Measurements from ENCODE around the gene GCH1. TPM values are rescaled to one million over a fixed set of nuclear protein-coding genes. Genes with fewer than 3 reads are reported as not detected.
"Not testable (repeated sequence)": the region's sequence is repeated elsewhere in the genome, so short reads cannot be mapped to it uniquely, and the experiment has no call there.

GCH1 gene
- polyA plus RNA-seq, 2 of the 4 experiments (the other 2 are of a cell fraction), result 2.9 to 5.0 TPM

GRCh38 chr14:54803926-54804537 lies 98.6 kb downstream of the GCH1 start (continued):
- TF ChIP-seq EP300 (IDR thresholded peaks at IDR 0.05), result no peak
- no peak for TF ChIP-seq RNF2 (IDR thresholded peaks at IDR 0.05; ENCODE audit: borderline replicate concordance, low read depth)
- no peak for TF ChIP-seq BHLHE40 (IDR thresholded peaks at IDR 0.05; ENCODE audit: low read depth, low read length)
- no peak for TF ChIP-seq CBX8 (IDR thresholded peaks at IDR 0.05)

GRCh38 chr14:54803396-54803795 lies 99.2 kb downstream of the GCH1 start:
- WGBS (ENCODE audit: missing lambda C conversion rate), result 68% methylated on average over 7 of the region's 7 CpGs
- TF ChIP-seq RAD21 (conservative IDR thresholded peaks at IDR 0.05 in 1 of 2, IDR thresholded peaks at IDR 0.05 in 1 of 2) (no peak), CBX2 (IDR thresholded peaks at IDR 0.05; ENCODE audit: borderline replicate concordance, low read depth) (no peak), PHF8 (IDR thresholded peaks at IDR 0.05; ENCODE audit: borderline replicate concordance, low read depth) (no peak), BHLHE40 (IDR thresholded peaks at IDR 0.05; ENCODE audit: low read depth, low read length) (no peak), SREBF2 (IDR thresholded peaks at IDR 0.05) (no peak), KDM5A (IDR thresholded peaks at IDR 0.05) (no peak), MAFK (IDR thresholded peaks at IDR 0.05; ENCODE audit: partially characterized antibody) (no peak), ESRRA (IDR thresholded peaks at IDR 0.05; ENCODE audit: borderline replicate concordance, low read length) (no peak), EHF (CRISPR knock-in tag; IDR thresholded peaks at IDR 0.05) (no peak), JUNB (IDR thresholded peaks at IDR 0.05) (no peak), ATOH8 (CRISPR knock-in tag; IDR thresholded peaks at IDR 0.05; ENCODE audit: low read depth) (no peak), MAZ (IDR thresholded peaks at IDR 0.05; ENCODE audit: borderline replicate concordance, low read depth, low read length) (no peak), PBX3 (IDR thresholded peaks at IDR 0.05) (no peak), RCOR1 (IDR thresholded peaks at IDR 0.05; ENCODE audit: low read depth, low read length) (no peak), NR3C1 (IDR thresholded peaks at IDR 0.05) (no peak), USF2 (IDR thresholded peaks at IDR 0.05) (no peak), MYC (IDR thresholded peaks at IDR 0.05; ENCODE audit: borderline replicate concordance, low read length) (no peak), ZFP36 (IDR thresholded peaks at IDR 0.05; ENCODE audit: borderline replicate concordance, partially characterized antibody) (no peak), RNF2 (IDR thresholded peaks at IDR 0.05; ENCODE audit: borderline replicate concordance, low read depth) (no peak)
- ATAC-seq (no peak), FAIRE-seq (no peak), DNase-seq (ENCODE audit: low read depth in 1 of 2, low spot score in 1 of 2) (no peak)
- ChIA-PET POLR2A (no interaction called here), CTCF (interaction anchor here (0.5 to 8.7 kb wide), 7 partner anchors 14 to 436 kb away, joined by 5 to 159 read pairs (median 51); partner anchors contain the start of gene SAMD4A)
- Histone ChIP-seq H3K27ac (no peak overlapping the region), H3K9me3 (no peaks in the 10 kb centered on the region), H3K4me2 (no peak overlapping the region), H3K4me1 (0 out of 3 replicates have a peak, but pooled peaks cover 3% of the 10 kb centered on the region), H3K4me3 (no peak overlapping the region)

GRCh38 chr14:54801482-54801881 lies 101.1 kb downstream of the GCH1 start:
- 55% methylated on average over 2 of the region's 2 CpGs for WGBS (ENCODE audit: missing lambda C conversion rate)
- H3K4me2 ChIP-seq; H3K4me1 ChIP-seq; H3K27ac ChIP-seq; FAIRE-seq; ATAC-seq; POLR2A ChIA-PET; H3K4me3 ChIP-seq; DNase-seq (ENCODE audit: low read depth in 1 of 2, low spot score in 1 of 2); H3K9me3 ChIP-seq: not testable (repeated sequence)
- CTCF ChIA-PET, result interaction anchor here (2.1 to 5.6 kb wide), 2 partner anchors 27 to 434 kb away, joined by 6 to 51 read pairs; no protein-coding TSS in a partner anchor

Measured in A549 (cell line).